Left lobe of liver (tissue), 2 donors: ENCODE data around the gene GZF1. TPM values are rescaled to one million over a fixed set of nuclear protein-coding genes. Genes with fewer than 3 reads are reported as not detected.
"Not testable (repeated sequence)": the region's sequence is repeated elsewhere in the genome, so short reads cannot be mapped to it uniquely, and the experiment has no call there.

Experiments
- ATAC-seq: fragments of 200-7000 bp; cut with Tn5 transposase; one replicate; pipeline ENCODE4 v1.9.1; 2020; ENCODE audit warnings: mild to moderate bottlenecking, moderate library complexity
- DNase-seq: peaks from one replicate; pipeline ENCODE4 v3.0.0-alpha.2; 2020; ENCODE audit warnings: low spot score
- total RNA-seq: library from RNA; stranded (reverse); gene quantifications from one replicate; pipeline ENCODE4 v1.2.1, GENCODE V29; 2021
- donor health status: DM: no; HTN: no; CAD: no; lungs with moderate emphysema.
- donor health status: DM: no; HTN: yes; CAD: no.

The GZF1 gene
- total RNA-seq, 1 donor from 2014 or later, result 4.4 TPM

DNA sequence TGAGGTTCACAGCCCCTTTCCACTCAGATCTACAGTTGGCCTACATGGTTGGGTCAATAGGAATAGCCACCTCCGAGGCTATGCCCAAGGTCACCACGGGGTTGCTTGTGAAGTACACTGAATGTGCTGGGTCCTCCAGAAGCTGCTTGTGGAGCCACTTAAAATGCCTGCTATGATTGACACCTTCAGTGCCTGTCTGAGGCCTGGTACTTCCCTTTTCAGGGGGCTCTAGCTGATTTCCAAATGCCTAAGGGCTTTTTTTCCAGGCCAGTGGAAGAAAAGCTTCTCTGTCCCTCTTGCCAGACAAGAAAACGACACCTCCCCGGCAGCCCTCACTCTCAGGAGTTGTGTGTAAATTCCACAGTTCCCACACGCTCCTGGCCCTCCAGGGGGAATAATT, 17.6 kb upstream of the GZF1 start:
- ATAC-seq (no peak), DNase-seq (no peak)

DNA sequence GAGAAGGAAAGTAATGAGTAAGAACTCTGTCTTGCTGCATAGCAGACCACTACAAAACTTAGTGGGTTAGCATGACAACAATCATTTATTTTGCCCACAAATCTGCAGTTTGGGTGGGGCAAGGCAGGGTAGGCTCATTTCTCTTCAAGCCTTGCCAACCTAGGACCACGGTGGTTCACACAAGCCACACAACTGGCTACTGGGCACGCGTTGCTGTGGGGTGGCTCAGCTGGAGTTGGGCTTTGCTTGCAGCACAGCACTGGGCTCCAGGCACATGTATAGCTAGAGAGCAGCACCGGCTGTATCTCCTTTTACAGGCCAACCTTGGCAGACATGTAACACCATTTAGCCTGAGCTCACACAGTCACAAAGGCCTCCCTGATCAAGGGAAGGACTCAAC, 16.0 kb upstream of the GZF1 start:
- no peak for ATAC-seq
- no peak for DNase-seq

DNA sequence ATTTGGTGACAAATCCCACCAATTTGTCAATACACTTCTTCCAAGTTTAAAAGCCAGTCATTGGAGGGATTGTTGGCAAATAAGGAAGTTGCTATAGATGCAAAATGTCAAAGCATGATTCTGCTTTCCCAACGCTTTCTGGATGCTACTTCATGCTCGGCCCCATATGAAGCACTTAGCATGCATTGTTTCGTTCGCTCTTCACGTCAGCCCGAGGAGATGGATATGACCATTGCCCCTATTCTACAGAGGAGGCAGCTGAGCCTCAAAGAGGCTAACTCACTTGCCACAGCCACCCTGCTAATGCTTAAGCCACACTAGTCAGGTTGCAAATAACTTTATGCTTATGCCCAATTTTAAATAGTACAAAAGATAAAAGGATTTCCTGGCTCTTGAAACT, 14.2 kb upstream of the GZF1 start:
- DNase-seq, result no peak
- ATAC-seq, result no peak

DNA sequence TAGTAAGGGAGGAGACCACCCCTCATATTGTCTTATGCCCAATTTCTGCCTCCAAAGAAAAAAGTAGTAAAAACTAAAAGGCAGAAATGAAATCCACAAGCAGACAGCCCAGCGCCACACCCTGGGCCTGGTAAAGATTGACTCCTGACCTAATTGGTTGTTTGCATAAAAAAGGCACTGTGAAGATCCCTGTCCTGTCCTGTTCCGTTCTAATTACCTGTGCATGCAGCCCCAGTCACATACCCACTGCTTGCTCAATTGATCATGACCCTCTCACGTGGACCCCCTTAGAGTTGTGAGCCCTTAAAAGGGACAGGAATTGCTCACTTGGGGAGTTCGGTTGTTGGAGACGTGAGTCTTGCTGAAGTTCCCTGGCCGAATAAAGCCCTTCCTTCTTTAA, 13.5 kb upstream of the GZF1 start:
- not testable (repeated sequence) for DNase-seq

DNA sequence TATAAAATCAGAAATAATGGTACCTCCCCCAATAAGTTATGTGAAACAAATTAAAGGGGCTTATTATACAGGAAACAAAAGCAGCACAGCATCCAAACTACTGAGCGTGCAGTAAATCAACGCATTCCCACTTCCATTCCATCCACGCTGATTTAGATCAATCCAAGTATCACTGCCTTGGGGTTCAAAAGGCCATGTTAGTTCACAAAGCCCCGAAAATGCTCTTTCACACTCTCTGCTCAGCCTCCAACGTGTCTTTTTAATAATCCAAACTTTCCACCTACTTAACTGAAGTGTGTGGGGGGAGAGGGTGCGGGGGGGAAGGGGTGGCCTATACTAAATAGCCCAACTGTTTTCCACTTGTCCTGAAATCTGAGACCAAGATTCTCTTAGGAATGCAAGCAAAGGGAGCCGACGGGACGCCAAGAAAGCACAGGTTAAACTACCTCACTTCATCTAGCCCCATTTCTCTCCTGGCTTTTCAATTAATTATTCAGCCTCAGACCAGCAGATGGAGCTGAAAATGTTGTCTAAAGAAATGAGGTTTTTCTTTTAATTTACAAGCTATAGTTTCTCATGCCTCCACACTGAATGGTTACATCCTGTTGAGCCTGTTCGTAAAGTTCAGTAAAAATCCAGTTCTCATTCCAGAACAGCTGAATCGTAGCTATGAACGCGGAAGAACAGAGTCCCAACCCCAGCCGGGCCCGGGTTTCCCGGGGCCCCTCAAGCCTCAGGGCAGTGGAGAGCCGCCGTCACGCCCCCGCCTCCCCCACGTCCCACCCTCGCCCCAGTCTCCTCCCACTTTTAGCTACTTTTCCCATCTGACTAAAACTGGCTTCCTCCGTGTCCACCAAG, 12.4 kb upstream of the GZF1 start:
- DNase-seq, result peak; percentile 73
- peak; percentile 72 for ATAC-seq

More for the DNA sequence above, 13.5 kb upstream of the GZF1 start:
- not testable (repeated sequence) for ATAC-seq

DNA sequence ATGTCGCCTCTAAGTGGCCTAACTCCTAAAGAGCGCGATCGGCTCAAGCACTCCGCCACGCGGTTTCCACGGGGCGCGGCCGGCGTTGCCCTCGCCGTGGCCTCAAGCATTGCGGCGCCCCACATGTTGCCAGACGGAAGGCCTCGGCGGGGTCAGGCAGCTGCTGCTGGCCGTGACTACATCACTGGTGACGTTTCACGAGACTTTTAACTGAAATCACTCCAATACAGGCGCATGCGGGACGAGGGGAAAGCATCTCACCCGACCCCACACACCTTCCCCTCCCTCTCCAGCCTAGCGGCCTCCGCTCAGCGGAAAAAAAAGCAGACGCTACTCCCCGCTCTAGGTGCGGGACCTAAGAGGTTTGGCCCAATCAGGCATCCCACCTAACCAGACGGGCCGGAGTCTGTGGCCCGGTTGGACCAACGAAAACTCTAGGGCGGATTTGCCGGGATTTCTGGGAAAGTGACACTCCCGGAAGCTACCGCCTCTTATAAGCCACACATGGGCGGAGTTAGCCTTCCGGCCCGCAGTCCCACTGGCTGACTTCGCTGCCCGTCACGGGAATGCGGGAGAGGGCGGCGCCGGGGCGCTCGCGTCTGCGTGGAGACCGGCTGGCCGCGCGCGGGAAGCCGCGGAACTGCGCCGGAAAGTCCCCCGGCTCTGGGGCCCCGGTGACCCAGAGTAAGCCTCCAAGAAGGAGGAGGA, 11.6 kb upstream of the GZF1 start, which contains the start of gene NXT1:
Gene NXT1 (plus strand): TSS at position 596 of the 708 bp plus-strand sequence. CDS start 3,251 bp downstream, outside the sequence.
- DNase-seq, result peak; percentile 99
- ATAC-seq, result peak; percentile 91

DNA sequence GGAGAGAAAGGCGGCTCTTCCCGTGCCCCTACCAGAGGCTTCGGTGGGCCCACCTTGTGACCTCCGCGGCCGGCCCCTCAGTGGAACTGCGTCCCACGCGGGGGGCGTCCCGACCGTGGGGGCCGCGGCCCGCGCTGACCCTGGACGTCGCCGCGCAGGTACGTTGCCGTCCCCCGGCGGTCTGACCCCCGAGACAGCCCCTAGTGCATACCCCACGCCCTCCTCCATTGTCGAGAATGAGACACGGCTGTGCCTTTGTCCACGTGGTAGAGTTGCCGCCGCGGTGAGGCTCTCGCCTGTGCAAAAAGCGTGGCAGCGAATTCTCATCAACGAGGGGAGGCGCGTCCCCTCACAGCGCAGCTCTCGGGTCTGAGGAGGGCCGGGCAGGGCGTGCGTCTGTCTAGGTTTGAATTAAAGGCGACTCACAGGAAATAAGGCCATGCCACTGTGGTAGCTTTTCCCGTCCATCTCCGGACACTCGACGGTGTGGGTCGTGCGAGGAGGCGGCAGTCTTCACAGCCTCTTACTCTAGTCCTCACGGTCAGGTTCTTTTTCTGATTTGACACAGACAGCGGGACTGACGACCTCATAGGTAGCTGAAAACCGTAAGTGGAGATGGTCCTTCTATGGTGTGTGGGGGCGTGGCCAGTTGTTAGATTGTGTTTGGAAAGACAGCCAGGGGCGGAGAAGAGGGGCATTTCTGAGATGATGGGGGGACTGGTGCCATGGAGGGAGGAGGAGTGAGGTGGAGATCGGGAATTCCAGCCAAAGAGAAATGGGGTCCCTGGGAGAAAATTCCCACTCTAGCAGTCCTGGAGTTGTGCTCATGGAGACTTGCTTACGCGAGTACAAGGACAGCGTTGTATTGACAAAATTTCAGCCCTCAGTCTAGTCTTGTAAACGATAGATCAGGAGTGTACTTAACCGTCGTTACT, 10.8 kb upstream of the GZF1 start:
- peak; percentile 47 for ATAC-seq

DNA sequence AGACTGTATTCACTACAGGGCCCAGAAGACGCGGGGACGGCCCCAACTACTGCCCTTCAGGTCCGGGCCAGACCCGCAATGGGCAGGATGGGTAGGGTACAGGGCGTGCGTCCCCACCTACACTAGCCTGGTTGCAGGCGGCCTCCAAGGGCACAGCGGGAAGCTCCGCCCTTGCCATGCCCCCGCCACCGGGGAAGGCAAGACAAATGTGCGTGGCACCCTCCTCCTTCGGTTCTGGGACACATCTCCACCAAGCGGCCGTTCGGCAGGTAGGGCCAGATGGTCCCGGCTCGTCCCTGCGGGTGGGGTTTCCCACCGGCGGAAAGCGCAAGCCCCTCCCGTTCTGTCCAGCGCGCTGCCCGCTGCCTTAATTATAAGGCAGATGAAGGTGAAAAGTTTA, 5.8 kb upstream of the GZF1 start:
- DNase-seq, result no peak
- ATAC-seq, result no peak

More for the DNA sequence above, 10.8 kb upstream of the GZF1 start:
- DNase-seq, result no peak

DNA sequence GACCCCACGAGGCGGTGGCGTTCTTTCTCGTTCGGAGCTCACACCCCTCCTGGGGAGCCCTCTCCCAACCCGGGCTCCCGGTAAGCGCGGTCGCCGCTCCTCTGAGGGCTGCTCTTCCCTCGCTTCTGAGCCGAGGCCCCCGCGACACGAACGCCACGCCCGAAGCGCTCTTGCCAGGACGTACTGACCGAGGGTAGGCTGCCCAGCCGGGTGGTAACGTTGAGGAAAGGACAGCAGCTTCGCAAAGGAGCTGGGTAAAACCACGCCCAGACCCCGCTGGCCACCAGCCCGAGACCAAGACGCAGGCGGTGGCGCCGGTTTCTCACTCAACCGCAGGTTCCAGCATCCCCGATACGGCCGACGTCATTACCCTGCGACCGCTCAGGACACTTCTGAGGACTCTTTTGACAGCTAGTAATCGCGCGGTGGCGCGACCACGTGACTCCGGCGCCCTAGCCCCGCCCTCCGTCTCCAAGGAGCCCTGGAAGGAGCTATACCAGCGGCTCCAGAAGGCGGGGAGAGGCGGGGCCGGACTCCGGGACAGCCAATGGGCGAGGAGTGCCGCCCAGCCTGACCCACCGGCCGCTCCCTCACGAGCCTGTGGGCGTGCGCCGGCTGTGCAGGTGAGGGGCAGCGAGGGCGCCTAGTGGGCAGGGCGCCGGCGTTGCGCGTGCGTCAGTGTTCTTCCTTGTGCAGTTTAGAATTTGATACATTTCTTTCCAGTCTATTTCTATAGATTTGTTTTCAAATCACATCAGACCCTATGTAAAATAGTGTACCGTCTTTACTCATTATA, 4.0 kb upstream of the GZF1 start:
- DNase-seq (peak; percentile 99), ATAC-seq (peak; percentile 75)

DNA sequence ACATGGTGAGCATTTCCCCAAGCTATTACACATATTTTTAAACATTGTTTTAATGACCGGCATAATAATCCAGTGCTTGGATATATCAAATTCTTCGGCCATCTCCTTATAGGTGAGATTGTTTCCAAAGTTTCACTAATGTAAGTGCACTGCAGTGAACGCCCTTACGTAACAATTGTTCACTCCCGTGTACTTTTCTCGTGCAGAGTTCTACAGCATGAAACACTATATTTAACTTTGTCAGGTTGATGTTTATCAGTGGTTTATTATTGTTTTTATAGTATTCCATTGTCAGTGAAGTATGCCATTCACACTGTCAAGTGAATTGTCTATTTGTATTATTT, 3.4 kb upstream of the GZF1 start:
- no peak for ATAC-seq
- DNase-seq, result no peak

DNA sequence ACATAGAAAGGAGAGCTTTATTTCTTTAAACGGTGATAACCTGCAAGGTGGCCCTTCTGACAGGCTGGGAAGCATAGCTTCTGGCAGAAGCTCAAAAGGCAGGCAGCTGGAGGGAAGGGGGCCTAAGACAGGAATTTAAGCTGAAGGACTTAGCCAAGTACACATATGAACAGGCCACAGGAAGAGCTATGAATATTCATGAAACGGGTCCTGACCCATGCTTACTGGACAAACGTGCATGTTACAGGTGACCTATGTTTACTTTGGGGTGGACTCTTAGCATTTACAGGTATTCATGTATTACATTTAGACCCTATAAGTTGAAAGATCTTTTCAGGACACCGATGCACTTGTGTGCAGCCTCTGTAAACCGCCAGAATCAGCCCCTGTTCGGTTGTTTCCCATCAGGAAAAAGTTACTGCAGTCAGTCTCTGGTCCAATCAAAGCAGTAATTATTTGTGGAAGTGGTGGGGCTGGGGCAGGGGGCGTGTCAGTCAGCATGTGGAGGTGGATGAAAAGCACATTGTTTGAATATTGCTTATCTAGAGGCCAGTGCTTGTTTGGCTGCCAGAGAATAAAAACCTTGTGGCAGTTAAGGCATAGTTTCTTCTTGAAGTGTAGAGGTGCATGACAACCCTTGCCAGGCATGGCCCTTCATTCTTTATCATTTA, 2.9 kb upstream of the GZF1 start:
- ATAC-seq (no peak), DNase-seq (no peak)

DNA sequence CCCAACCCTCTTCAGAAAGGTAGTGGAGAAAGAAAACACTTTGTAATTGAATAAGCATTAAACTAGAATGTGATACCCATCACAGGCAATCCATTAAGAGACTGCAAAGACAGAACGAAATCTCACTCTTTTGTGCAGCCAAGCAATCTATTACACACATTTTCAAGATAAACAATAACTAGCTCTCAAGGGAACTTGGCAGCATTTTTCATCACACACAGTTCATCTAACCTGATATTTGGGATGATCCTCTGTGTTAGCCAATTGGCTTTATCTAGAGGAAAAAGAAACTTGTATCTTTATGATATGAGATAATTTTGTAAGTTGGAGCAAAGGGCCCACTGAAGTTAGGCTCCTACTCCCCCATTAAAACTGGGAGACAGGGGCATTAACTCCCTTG, 1.5 kb upstream of the GZF1 start:
- ATAC-seq, result no peak
- DNase-seq, result no peak

DNA sequence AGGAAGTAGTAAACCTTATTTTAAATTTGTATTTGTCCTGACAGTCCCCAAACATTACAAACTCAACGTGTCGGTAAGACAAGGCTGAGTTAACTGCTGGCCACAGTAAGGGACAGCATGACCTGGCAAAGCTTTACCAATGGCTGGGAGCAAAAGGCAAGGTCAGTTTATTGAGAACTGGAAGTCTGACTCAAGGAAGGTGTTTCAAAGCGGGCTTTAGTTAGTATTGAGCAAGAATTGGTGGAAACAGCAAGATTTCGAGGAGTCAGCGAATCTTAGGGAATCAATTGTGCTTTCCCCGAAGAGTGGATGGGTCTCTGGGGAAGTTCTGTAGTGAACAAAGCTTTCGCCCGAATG, 885 bp upstream of the GZF1 start:
- no peak for ATAC-seq
- DNase-seq, result no peak

DNA sequence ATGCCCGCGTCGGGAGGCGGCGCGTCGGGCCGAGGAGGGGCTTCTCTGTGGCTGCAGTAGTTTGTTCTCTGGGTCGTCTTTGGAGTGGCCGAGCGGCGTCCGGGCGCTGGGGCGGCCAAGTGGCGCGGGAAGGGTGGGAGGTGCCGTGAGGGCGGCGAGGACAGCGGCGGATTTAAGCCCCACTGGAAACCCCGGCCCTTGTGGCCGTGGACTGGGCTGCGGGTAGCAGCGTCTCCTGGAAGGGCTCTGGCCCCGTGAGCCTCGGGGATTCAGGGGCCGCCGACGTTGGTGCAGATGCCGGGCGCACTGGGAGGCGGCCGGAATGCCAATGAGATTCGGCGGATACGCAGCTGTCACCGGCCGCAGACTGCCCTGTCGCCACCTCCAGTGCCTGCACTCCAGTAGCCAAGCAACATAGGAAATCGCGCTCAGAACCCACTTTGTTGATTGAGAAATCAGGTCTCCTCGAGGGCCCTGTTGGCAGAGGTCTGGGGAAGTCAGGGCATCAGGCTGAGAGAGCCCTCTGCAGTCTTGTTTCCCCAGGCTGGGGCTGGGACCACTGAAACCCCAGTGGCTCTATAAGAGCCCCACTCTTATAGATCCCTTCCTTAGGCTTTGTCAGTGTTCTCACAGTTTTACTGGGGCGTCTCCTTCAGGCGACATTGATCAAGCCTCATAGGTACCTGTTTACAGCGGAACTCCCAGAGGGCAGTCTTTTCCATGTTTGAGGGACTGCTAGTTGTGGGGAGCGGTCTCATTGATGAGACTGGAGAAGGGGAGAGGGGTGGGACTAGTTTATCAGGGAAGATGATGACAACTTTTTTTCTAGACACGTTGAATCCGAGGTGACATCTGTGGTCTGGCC, 642 bp downstream of the GZF1 start:
- peak; percentile 2 for ATAC-seq

DNA sequence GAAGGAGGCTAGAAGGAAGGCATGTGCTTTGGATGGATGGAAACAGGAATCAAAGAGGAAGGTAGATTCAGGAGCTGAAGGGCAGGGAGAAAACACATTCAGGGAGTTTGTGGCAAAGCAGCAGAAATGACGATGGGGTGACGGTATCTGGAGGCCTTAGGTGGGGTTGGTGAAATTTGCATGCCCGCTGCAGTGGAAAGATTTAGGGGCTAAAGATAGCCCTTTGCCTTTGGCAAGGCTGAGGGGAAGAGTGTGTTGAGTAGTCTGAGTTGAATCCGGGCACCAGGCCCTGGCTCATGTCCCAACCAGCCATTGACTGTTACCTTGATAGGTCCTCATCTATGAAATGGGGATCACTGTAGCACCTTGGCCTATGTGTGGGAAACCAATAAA, 1.3 kb downstream of the GZF1 start:
- no peak for DNase-seq
- ATAC-seq, result no peak

More for the DNA sequence above, 642 bp downstream of the GZF1 start:
- DNase-seq, result no peak

DNA sequence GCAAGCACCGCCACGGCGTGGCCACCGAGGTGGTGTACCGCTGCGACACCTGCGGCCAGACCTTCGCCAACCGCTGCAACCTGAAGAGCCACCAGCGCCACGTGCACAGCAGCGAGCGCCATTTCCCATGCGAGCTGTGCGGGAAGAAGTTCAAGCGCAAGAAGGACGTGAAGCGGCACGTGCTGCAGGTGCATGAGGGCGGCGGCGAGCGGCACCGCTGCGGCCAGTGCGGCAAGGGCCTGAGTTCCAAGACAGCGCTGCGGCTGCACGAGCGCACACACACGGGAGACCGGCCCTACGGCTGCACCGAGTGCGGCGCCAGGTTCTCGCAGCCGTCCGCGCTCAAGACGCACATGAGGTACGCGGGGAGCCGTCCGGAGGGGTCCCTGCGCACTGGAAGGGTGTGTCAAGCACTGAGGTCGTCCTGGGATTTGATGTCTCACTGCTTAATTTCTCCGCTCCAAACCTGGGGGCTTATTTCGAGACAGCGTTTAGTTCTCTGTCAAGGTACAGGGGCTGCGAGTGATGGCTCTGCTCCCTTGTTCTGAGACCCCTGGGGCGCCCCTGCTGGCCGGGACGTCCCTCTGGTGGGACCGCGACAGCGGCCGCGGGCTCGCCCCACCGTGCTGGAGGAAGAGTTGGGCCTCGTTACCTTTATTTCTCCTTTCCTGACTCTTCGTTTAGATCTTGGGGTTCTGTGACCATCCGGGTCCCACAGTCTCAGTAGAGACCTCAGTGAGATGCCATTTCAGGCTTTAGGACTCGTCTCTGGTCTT, 3.6 kb downstream of the GZF1 start:
- ATAC-seq (no peak), DNase-seq (no peak)

DNA sequence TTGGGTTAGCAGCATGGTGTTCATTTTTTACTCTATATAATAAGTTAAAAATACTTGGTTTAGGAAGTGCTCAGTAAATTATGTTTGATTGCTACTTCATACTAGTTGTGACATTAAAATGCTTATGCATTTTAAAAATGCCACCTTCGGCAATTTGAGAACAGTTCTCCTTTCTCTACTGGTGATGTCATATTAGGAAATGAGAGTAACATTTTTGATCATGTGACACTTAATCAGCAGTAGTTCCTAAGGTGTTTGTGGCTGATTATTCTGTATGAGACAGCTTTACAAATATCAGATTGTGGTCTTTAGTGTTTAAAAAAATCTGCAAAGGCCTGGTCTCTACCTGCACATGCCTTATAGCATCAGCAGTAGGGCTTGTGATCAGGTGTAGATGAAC, 4.4 kb downstream of the GZF1 start:
- ATAC-seq (no peak), DNase-seq (no peak)

DNA sequence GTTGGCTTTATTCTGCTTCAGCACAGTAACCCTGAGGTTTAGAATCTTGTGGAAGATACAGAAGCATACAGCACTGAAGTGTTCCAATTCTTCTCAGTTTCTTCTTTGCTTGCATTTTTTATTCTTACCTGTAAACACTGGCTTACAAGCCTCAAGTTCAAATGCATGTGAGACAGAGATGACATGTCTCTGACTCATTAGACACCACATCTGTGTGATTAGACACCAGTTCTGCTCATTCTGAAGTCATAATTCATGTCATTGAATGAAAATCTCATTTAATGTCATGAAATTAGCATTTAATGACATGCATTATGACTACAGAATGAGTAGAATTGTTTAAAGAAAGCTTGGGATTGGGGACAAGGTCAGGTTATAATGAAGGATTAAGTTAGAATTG, 5.8 kb downstream of the GZF1 start:
- no peak for DNase-seq
- ATAC-seq, result no peak
